Stimulated activated naive CD4-positive, alpha-beta T cell treated with Interleukin-2 at 50 U/mL for 16 hours (primary cell): ENCODE measurements around the gene ASXL1.
"Not testable (repeated sequence)": the region's sequence is repeated elsewhere in the genome, so short reads cannot be mapped to it uniquely, and the experiment has no call there.

Experiments used
- DNase-seq: peaks from one replicate; lab custom pipeline; 2025; lab: John Stamatoyannopoulos, UW

The ASXL1 gene

GRCh38 chr20:32362901-32363364 lies 4.8 kb downstream of the ASXL1 start:
- DNase-seq: no peak

- DNase-seq: no peak
Measured at GRCh38 chr20:32363492-32363891, 5.4 kb downstream of the ASXL1 start.

GRCh38 chr20:32364554-32365208 lies 6.5 kb downstream of the ASXL1 start:
- no peak for DNase-seq

GRCh38 chr20:32365564-32365963 lies 7.4 kb downstream of the ASXL1 start:
- no peak for DNase-seq

- no peak for DNase-seq
Measured at GRCh38 chr20:32366380-32366779, 8.2 kb downstream of the ASXL1 start.

GRCh38 chr20:32368323-32368722 lies 10.2 kb downstream of the ASXL1 start:
- DNase-seq: no peak

GRCh38 chr20:32368925-32369324 lies 10.8 kb downstream of the ASXL1 start:
- no peak for DNase-seq

GRCh38 chr20:32370897-32371296 lies 12.8 kb downstream of the ASXL1 start:
- no peak for DNase-seq

- no peak for DNase-seq
Measured at GRCh38 chr20:32378461-32378860, 20.3 kb downstream of the ASXL1 start.

- not testable (repeated sequence) for DNase-seq
Measured at GRCh38 chr20:32380037-32380436, 21.9 kb downstream of the ASXL1 start.

- DNase-seq: no peak
Measured at GRCh38 chr20:32380745-32381144, 22.6 kb downstream of the ASXL1 start.

- no peak for DNase-seq
Measured at GRCh38 chr20:32382102-32382950, 24.2 kb downstream of the ASXL1 start.

GRCh38 chr20:32383441-32383840 lies 25.3 kb downstream of the ASXL1 start:
- not testable (repeated sequence) for DNase-seq

GRCh38 chr20:32385541-32385940 lies 27.4 kb downstream of the ASXL1 start:
- DNase-seq: no peak

- no peak for DNase-seq
Measured at GRCh38 chr20:32386091-32386490, 28.0 kb downstream of the ASXL1 start.

- DNase-seq: no peak
Measured at GRCh38 chr20:32387252-32387651, 29.1 kb downstream of the ASXL1 start.

GRCh38 chr20:32391003-32391402 lies 32.9 kb downstream of the ASXL1 start:
- DNase-seq: no peak

GRCh38 chr20:32395066-32395465 lies 36.9 kb downstream of the ASXL1 start:
- no peak for DNase-seq

- DNase-seq: no peak
Measured at GRCh38 chr20:32396646-32397160, 38.6 kb downstream of the ASXL1 start.

GRCh38 chr20:32397567-32398084 lies 39.5 kb downstream of the ASXL1 start:
- DNase-seq: no peak

GRCh38 chr20:32400476-32400875 lies 42.3 kb downstream of the ASXL1 start:
- DNase-seq: no peak

- no peak for DNase-seq
Measured at GRCh38 chr20:32404017-32404416, 45.9 kb downstream of the ASXL1 start.

GRCh38 chr20:32406701-32407100 lies 48.6 kb downstream of the ASXL1 start:
- DNase-seq: no peak
